Choroid plexus epithelial cell (primary cell): ENCODE results near the gene SPCS2.

Experiments
- DNase-seq: peaks from one replicate; pipeline ENCODE4 v3.0.0-alpha.2; 2010; ENCODE audit warnings: low read depth
- H3K4me3 ChIP-seq: 2 replicates; pipeline ENCODE4 v1.5.1; 2011; ENCODE audit warnings: low read depth, mild to moderate bottlenecking, control low read depth, low read length, moderate library complexity
- TF ChIP-seq, protein P1 (sequence below): conservative IDR thresholded peaks from 2 replicates; pipeline ENCODE4 v1.5.1; 2011; ENCODE audit warnings: low read depth, mild to moderate bottlenecking, control low read depth, inconsistent platforms, low read length, moderate library complexity

Gene SPCS2

DNA sequence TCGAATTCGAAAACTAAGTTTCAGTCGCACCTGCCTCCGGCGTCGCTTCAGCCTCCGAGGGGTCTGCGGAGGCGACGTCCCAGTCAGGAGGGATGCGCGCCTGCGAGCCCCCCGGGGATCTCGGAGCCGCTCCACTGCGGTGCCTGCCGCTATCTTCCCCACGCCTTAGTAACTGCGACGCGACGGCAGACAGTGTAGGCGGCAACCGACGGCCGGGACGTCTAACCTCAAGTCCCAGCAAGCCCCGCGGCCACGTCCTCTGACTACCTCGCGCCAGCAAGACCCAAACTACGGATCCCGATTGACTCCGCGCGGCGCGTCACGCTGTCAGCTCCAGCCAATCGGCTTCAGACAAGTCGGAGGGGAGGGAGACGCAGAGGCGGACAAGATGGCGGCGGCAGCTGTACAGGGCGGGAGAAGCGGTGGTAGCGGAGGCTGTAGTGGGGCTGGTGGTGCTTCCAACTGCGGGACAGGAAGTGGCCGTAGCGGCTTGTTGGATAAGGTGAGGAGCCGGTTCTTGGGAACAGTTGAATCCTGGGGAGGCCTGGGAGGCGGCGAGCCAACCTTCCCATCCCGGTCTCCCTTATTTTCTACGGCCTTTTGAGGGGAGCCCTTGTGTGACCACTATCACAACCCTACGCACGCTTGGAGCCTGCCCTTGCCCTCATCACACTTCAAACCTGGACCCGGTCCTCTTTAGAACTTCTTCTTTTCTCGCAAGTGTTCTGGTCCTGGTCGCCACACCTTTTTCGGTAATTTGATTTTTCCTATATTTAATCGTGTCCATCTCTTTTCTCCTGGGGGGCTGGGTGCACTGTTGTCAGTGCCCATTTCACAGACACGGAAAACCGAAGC, at the start of gene SPCS2, which contains the start of gene XRRA1:
Gene SPCS2 (plus strand): TSS at position 369 of the 855 bp plus-strand sequence. CDS start 20 bp downstream, at position 389.
Gene XRRA1 (minus strand): TSS at position 194 of the 855 bp plus-strand sequence. CDS start 8,213 bp downstream, outside the sequence.
- DNase-seq: peak; percentile 99
- H3K4me3 ChIP-seq: peak within 1 kb of the TSS; percentile 96
- TF ChIP-seq, protein P1, sequence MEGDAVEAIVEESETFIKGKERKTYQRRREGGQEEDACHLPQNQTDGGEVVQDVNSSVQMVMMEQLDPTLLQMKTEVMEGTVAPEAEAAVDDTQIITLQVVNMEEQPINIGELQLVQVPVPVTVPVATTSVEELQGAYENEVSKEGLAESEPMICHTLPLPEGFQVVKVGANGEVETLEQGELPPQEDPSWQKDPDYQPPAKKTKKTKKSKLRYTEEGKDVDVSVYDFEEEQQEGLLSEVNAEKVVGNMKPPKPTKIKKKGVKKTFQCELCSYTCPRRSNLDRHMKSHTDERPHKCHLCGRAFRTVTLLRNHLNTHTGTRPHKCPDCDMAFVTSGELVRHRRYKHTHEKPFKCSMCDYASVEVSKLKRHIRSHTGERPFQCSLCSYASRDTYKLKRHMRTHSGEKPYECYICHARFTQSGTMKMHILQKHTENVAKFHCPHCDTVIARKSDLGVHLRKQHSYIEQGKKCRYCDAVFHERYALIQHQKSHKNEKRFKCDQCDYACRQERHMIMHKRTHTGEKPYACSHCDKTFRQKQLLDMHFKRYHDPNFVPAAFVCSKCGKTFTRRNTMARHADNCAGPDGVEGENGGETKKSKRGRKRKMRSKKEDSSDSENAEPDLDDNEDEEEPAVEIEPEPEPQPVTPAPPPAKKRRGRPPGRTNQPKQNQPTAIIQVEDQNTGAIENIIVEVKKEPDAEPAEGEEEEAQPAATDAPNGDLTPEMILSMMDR: no peak

DNA sequence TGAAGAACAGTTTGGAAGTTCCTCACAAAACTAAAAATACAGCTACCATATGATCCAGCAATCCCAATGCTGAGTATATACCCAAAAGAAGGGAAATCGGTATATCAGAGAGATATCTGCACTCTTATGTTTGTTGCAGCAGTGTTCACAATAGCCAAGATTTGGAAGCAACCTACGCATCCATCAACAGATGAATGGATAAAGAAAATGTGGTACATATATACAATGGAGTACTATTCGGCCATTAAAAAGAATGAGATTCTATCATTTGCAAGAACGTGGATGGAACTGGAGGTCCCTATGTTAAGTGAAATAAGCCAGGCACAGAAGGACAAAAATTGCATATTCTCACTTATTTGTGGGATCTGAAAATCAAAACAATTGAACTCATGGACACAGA, 46.7 kb upstream of the SPCS2 start:
- TF ChIP-seq, protein P1: no peak
- DNase-seq: no peak

DNA sequence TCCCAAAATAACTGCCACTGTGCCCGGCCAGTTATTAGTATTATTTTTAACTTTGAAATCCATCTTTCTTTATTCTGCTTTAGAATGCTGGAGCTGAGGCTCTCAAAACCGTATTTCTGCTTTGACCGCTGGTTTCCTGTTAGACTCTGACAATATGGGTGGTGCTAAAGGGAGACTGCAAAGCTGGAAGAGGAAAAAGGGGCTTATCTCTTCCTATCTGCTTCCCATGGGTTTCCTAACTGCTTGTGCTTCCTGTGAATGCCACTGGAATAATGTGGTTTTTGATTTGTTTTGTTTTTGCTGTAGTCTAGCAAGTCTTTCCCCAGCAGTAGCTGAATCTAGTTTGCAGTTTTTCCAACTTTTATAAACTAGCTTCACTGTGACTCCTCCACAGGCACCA, 43.7 kb upstream of the SPCS2 start:
- H3K4me3 ChIP-seq: no peak overlapping the region
- TF ChIP-seq, protein P1: no peak
- DNase-seq: no peak

More for the DNA sequence above, 46.7 kb upstream of the SPCS2 start:
- no peak overlapping the region for H3K4me3 ChIP-seq

DNA sequence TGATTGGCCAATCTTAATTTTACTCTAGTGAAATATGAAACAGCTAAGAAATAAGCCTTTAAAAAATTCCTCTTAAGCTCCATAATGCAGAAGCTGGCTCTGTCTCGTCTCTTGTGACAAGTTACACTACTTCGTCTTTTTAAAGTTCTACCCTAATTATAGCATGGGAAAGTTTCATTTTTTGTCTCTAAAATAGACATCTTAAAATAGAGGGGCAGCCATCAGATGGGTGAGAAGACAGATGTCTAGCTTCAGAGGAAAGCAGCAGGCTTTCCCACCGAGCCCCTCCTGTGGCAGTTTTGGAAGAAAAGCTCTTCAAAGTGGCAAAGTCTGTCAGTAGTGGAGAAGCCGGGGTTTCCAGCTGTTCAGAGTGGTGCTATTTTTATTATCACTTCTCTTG, 39.7 kb upstream of the SPCS2 start:
- TF ChIP-seq, protein P1: no peak
- H3K4me3 ChIP-seq: no peak overlapping the region
- no peak for DNase-seq

DNA sequence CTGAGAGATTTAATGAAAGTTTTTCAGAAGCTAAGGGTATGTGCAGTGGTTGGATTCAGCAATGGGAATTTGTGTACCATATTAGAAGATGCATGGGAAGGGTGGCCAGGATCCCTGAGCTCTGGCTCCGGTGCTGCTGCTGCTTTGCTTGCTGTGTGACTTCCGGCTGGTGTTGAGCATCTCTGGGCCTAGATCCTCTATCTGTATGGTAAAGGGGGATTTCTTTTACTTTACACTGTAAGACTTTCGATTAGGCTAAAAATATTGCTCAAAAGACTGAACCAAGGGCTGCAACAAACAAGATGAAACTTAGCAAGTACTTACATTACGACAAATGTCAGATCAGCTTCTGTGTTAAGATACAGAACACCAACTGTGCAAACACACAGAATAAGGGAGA, 39.3 kb upstream of the SPCS2 start:
- TF ChIP-seq, protein P1: no peak
- H3K4me3 ChIP-seq: no peak overlapping the region
- DNase-seq: no peak

DNA sequence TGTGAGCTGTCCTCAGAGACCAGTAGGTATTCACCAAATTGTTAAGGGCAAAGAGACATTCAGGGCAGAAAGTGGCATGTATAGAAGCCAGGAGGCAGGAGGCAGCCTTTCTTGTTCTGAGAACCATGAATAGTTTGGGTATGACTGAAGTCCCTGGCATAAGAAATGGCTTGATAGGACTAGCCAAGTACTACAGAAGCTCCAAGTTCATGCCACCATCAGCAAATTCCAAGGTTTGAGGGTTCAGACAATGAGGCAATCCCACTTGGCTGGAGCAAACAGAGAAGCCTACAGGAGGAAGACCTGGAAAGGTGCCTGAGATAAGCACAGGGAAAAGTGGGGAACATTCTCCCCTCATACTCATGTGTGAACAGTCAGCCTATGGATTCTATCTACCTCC, 25.9 kb upstream of the SPCS2 start:
- no peak for DNase-seq
- H3K4me3 ChIP-seq: no peak overlapping the region
- TF ChIP-seq, protein P1: no peak

DNA sequence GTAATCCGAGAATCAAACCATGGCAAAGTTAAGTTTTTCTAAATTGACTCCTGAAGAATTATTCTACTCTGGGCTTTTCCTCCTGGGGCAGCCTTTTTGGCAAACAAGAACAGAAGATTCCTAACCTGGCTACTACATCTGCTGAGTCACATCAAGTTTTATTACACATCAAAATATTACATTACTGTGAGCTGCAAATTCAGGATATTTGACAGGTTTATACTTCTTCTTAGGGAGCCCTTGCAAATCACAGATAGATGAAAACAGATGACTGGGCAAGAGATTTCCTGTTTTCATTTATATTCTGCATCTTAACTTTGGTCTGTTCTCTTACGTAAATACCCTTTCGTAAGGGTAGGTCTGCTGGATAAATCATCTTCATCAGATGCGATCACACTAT, 23.8 kb upstream of the SPCS2 start:
- no peak overlapping the region for H3K4me3 ChIP-seq
- TF ChIP-seq, protein P1: no peak
- peak; percentile 17 for DNase-seq
